HG02678 (cell line): ENCODE data around the gene CLOCK.

Source experiments
- ATAC-seq: cut with Tn5 transposase; IDR thresholded peaks from one replicate; pipeline ENCODE4 v1.9.1; 2021; ENCODE audit warnings: mild to moderate bottlenecking, moderate library complexity; ENCODE audit not compliant: unreplicated experiment

CLOCK gene

DNA sequence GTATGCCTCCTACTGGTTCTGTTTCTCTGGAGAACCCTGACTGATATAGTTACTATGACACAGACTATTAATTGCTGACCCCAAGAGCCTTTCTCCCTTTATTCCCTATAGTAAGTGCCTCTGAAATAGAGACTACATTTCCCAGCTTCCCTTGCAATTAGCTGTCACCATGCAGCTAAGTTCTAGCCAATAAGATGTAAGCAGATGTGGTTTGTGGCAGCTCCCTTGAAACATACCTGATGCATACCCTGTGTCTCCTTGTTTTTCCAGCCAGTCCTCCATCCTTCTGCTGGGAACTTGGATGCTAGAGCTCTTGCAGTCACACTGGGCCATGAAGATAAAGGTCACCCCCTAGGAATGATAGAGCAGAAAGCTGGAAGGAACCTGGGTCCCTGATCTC lies 160.6 kb downstream of the CLOCK start:
- peak; percentile 74 for ATAC-seq

DNA sequence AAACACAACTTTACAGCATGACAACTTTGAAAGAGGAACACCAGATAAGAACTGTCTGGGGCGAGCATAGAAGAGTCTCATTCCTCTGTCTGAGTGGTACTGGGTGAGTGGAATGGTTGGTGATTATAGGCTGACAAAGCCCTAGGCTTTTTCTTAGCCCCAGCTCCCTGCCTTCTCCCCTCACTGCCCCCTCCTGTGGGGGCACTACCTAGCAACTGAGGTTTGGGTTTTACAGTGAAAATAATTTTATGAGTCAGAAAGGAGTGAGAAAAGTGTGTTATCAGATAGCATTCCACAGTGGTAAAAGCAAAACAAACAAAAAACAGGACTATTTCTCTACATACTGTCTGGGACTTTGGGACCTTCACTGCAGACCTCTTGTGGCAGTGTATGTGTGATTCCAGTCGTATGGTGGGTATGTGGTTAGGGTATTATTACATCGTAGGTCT lies 161.5 kb downstream of the CLOCK start:
- no peak for ATAC-seq

DNA sequence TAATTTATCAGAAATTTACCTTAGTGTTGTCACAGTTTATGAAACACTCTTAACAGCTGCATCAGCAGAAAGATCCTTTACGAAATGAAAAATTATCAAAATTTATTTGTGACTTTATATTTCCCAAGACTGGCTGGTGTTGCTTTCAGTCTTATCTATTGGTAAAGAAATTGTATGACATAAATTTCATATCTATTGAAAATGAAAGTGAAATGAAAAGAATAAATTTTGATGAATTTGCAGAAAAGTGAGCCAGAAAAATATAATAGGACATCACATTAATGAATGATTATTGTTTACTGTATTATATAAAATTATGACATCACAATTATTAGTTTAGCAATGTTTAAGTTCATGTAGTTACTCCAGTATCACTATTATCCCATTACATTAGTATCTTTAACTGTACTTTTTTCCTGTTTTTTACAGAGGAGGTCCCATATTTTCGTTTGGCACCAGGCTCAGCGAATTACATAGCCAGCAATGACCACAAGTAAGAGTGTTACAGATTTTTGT lies 164.2 kb downstream of the CLOCK start:
- ATAC-seq, result no peak

DNA sequence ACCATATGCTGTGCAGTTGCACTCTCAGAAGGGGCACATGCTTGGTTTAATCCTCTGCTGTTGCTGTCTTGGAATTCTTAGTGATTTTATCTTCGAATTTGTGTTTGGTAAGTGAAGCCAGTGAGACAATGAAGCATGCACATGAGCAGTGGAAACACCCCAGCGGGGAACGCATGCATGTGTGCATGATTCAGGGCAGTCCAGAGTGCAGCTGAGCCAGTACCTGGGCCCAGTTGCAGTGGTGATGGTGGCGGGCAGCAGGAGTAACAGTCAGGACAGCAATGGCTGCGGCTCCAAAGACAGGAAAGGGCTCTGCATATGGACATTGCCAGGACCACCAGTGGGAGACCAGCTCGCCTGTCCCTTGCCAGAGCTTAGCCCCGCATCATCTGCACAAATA lies 165.2 kb downstream of the CLOCK start:
- no peak for ATAC-seq

DNA sequence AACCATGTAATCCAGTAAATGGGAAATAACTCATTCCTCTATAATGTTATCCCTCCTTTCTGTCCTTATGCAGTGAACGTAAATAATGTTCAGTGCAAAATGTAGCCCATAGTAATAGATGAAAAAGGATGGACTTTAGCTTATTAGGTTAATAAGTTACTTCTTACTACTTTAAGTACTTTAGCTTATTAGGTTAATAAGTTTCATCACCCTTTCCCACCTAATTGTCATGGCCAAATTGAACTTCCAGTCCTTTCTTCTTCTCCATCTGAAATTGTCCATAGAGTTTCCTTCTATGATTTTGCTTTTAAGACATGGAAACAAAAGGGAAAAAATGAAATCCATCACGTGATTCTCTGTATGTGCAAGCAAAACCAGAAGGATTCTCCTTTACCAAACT lies 166.1 kb downstream of the CLOCK start:
- no peak for ATAC-seq

DNA sequence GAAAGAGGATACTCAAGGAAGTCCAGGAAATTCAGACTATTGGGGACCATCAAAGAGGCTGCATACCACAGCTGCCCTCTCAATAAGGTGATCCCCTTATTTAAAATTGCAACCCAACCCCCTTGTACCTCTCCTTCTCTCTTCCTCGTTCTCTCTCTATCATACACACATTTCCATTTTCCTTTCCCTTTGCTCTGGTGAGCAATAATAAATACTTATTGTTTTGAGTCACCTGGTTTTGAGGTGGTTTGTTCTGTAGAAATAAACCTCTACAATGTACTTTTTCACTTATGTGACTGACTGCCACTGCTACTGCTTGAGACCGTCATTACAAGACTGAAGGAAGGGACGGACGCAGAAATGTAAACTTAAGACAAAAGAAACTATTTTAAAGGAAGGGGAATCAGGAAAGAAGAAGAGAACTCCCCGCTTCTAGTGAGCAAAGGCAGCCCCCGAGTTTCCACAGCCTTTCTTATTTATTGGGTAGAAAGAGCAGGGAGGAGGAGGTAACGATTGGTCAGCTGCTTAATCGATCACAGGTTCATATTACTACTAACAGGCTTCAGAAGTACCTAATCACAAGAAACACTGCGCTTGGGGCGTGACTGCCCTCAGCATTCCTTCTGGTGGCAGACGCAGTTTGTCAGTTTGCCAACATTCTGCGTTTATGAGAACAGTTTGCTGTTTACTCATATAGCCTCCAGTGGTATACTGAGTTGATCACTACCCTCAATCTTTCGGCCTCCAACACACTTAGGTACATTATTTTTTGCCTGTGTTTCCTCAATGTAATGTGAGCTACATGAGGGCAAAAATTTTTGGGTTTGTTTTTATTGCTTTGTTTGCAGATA lies 167.9 kb downstream of the CLOCK start:
- no peak for ATAC-seq
